IMR-90 (cell line): ENCODE data around the gene RHOBTB3. TPM values are rescaled to one million over a fixed set of nuclear protein-coding genes. Genes with fewer than 3 reads are reported as not detected.

Source experiments
- ATAC-seq: fragments of 200-7000 bp; cut with Tn5 transposase; 2 replicates; pipeline ENCODE4 v1.9.1; 2020; ENCODE audit warnings: low read depth, mild to moderate bottlenecking, moderate library complexity
- BruUV-seq: library from RNA; stranded (reverse); fragments of 400-500 nt; replicated peaks from 2 replicates; lab custom pipeline; 2021; lab: Mats Ljungman, UMichigan
- CTCF ChIA-PET: fragments of 300-600 bp; formaldehyde crosslinking; extraction: SDS; loops from one replicate; lab custom pipeline; 2021; ENCODE audit warnings: antibody characterized with exemption; lab: Yijun Ruan, JAX
- POLR2A ChIA-PET: fragments of 300-600 bp; sonication (Branson Sonifier 250); formaldehyde crosslinking; loops from one replicate; lab custom pipeline; 2022; ENCODE audit warnings: antibody characterized with exemption; ENCODE audit not compliant: unreplicated experiment; lab: Charles Lee
- DNase-seq: peaks from one replicate; pipeline ENCODE4 v3.0.0; 2013
- H2AFZ ChIP-seq: replicated peaks from 2 replicates; pipeline ENCODE3; 2013; ENCODE audit warnings: low read length, mild to moderate bottlenecking; ENCODE audit not compliant: poor library complexity
- H2AK5ac ChIP-seq: 2 replicates; pipeline ENCODE4 v1.6.1; 2013; ENCODE audit warnings: low read depth, low read length, inconsistent platforms
- H2AK9ac ChIP-seq: replicated peaks from 2 replicates; pipeline ENCODE3; 2013; ENCODE audit warnings: mild to moderate bottlenecking, low read depth, low read length, moderate library complexity; ENCODE audit not compliant: poor library complexity
- H2BK120ac ChIP-seq: 2 replicates; pipeline ENCODE4 v1.6.1; 2013; ENCODE audit warnings: low read depth, low read length, inconsistent platforms
- H2BK15ac ChIP-seq: 3 replicates; pipeline ENCODE4 v1.6.1; 2013; ENCODE audit warnings: low read depth, low read length, inconsistent platforms
- H2BK20ac ChIP-seq: 2 replicates; pipeline ENCODE4 v1.6.1; 2013; ENCODE audit warnings: low read depth, mild to moderate bottlenecking, inconsistent platforms, low read length, moderate library complexity
- H2BK5ac ChIP-seq: 2 replicates; pipeline ENCODE4 v1.6.1; 2013; ENCODE audit warnings: mild to moderate bottlenecking, low read depth, low read length, inconsistent platforms; ENCODE audit not compliant: poor library complexity, severe bottlenecking
- H3K14ac ChIP-seq: replicated peaks from 2 replicates; pipeline ENCODE4 v1.6.1; 2013; ENCODE audit warnings: low read depth, low read length, inconsistent platforms
- H3K18ac ChIP-seq: 2 replicates; pipeline ENCODE4 v1.6.1; 2013; ENCODE audit warnings: low read depth, low read length, control low read depth
- H3K23ac ChIP-seq: 2 replicates; pipeline ENCODE4 v1.6.1; 2013; ENCODE audit warnings: low read depth, low read length, inconsistent platforms
- H3K27ac ChIP-seq: 2 replicates; pipeline ENCODE4 v1.5.1; 2013; ENCODE audit warnings: mild to moderate bottlenecking, control low read depth, low read length; ENCODE audit not compliant: insufficient read depth
- H3K27me3 ChIP-seq: 2 replicates; pipeline ENCODE4 v1.6.1; 2013; ENCODE audit warnings: low read length; ENCODE audit not compliant: control insufficient read depth, insufficient read depth
- H3K36me3 ChIP-seq: 2 replicates; pipeline ENCODE4 v1.6.1; 2013; ENCODE audit warnings: low read length, mixed read lengths; ENCODE audit not compliant: control insufficient read depth, insufficient read depth
- H3K4ac ChIP-seq: 2 replicates; pipeline ENCODE4 v1.6.1; 2013; ENCODE audit warnings: low read depth, low read length, inconsistent platforms
- H3K4me1 ChIP-seq: 2 replicates; pipeline ENCODE4 v1.6.1; 2013; ENCODE audit warnings: low read length, mixed read lengths; ENCODE audit not compliant: control insufficient read depth, insufficient read depth
- H3K4me2 ChIP-seq: 2 replicates; pipeline ENCODE4 v1.6.1; 2013; ENCODE audit warnings: low read depth, mild to moderate bottlenecking, control low read depth, low read length, moderate library complexity
- H3K4me3 ChIP-seq: 2 replicates; pipeline ENCODE4 v1.5.1; 2013; ENCODE audit warnings: low read depth, mild to moderate bottlenecking, control low read depth, low read length, moderate library complexity; ENCODE audit not compliant: insufficient read depth
- H3K56ac ChIP-seq: 2 replicates; pipeline ENCODE4 v1.6.1; 2013; ENCODE audit warnings: low read length, inconsistent platforms; ENCODE audit not compliant: insufficient read depth; ENCODE audit errors: extremely low read depth
- H3K79me1 ChIP-seq, 2 experiments: 2 replicates each; pipeline ENCODE4 v1.6.1; 2013; ENCODE audit warnings: low read length in 2 of 2, inconsistent platforms in 1 of 2, low read depth in 1 of 2
- H3K9ac ChIP-seq: 2 replicates; pipeline ENCODE4 v1.6.1; 2013; ENCODE audit warnings: low read depth, low read length, control low read depth
- H3K9me1 ChIP-seq: 2 replicates; pipeline ENCODE4 v1.6.1; 2013; ENCODE audit warnings: low read length, inconsistent platforms; ENCODE audit not compliant: insufficient read depth
- H3K9me3 ChIP-seq: 2 replicates; pipeline ENCODE4 v1.6.1; 2013; ENCODE audit warnings: low read length; ENCODE audit not compliant: control insufficient read depth, insufficient read depth
- H4K20me1 ChIP-seq: 2 replicates; pipeline ENCODE4 v1.6.1; 2013; ENCODE audit warnings: low read length, inconsistent platforms; ENCODE audit not compliant: insufficient read depth
- H4K5ac ChIP-seq: 2 replicates; pipeline ENCODE4 v1.6.1; 2013; ENCODE audit warnings: mild to moderate bottlenecking, low read depth, low read length, control low read depth
- H4K8ac ChIP-seq, 2 experiments: 2 replicates each; pipeline ENCODE4 v1.6.1; 2013; ENCODE audit warnings: low read depth in 2 of 2, low read length in 2 of 2, control low read depth in 1 of 2, inconsistent platforms in 1 of 2
- H4K91ac ChIP-seq: 2 replicates; pipeline ENCODE4 v1.6.1; 2013; ENCODE audit warnings: low read depth, low read length, inconsistent platforms; ENCODE audit not compliant: insufficient read depth
- CHD1 ChIP-seq: IDR thresholded peaks from 2 replicates; pipeline ENCODE4 v1.6.1; 2012; ENCODE audit warnings: low read depth, low read length, improper control_type of control experiment
- CTCF ChIP-seq: conservative IDR thresholded peaks from 2 replicates; pipeline ENCODE4 v1.5.1; 2012; ENCODE audit warnings: mild to moderate bottlenecking, low read depth, low read length, improper control_type of control experiment
- ELK1 ChIP-seq: fragments of 150-350 bp; IDR thresholded peaks from 2 replicates; pipeline ENCODE4 v1.6.1; 2016; ENCODE audit warnings: low read depth, mild to moderate bottlenecking, low read length, moderate library complexity, borderline replicate concordance
- FOS ChIP-seq: fragments of 150-350 bp; IDR thresholded peaks from 2 replicates; pipeline ENCODE4 v1.6.1; 2016; ENCODE audit warnings: low read depth, low read length
- MAFK ChIP-seq: IDR thresholded peaks from 2 replicates; pipeline ENCODE4 v1.6.1; 2012; ENCODE audit warnings: low read depth, low read length, improper control_type of control experiment
- MAZ ChIP-seq: IDR thresholded peaks from 2 replicates; pipeline ENCODE4 v1.6.1; 2012; ENCODE audit warnings: low read depth, mild to moderate bottlenecking, low read length, improper control_type of control experiment, moderate library complexity, borderline replicate concordance
- MXI1 ChIP-seq: IDR thresholded peaks from 2 replicates; pipeline ENCODE4 v1.6.1; 2012; ENCODE audit warnings: low read depth, mild to moderate bottlenecking, low read length, moderate library complexity, borderline replicate concordance
- NFE2L2 ChIP-seq: fragments of 150-350 bp; IDR thresholded peaks from 2 replicates; pipeline ENCODE4 v1.6.1; 2016; ENCODE audit warnings: low read depth, mild to moderate bottlenecking, low read length
- POLR2A ChIP-seq: IDR thresholded peaks from 2 replicates; pipeline ENCODE4 v1.6.1; 2012; ENCODE audit warnings: mild to moderate bottlenecking, low read depth, low read length
- RAD21 ChIP-seq: IDR thresholded peaks from 2 replicates; pipeline ENCODE4 v1.6.1; 2012; ENCODE audit warnings: low read length, improper control_type of control experiment
- RCOR1 ChIP-seq: IDR thresholded peaks from 2 replicates; pipeline ENCODE4 v1.6.1; 2012; ENCODE audit warnings: mild to moderate bottlenecking, low read length, improper control_type of control experiment; ENCODE audit not compliant: insufficient replicate concordance
- USF2 ChIP-seq: fragments of 150-350 bp; IDR thresholded peaks from 2 replicates; pipeline ENCODE4 v1.6.1; 2017; ENCODE audit warnings: mild to moderate bottlenecking, antibody characterized with exemption, low read length, low read depth
- WGBS, 2 experiments: methylation state at CpG; one replicate each; pipeline versions ENCODE4 v1.1.5 to v1.1.7; 2013; ENCODE audit warnings: missing lambda C conversion rate in 2 of 2; ENCODE audit not compliant: insufficient read length in 1 of 2; ENCODE audit errors: extremely low coverage in 2 of 2; 5-methylcytosine and 5-hydroxymethylcytosine counted together
- dilution Hi-C: fragments of 300-500 bp; cut with HindIII; formaldehyde crosslinking; loops from one replicate; pipeline ENCODE4 v1.14.3; 2018; ENCODE audit warnings: low sequenced_read_pairs; ENCODE audit not compliant: unreplicated experiment
- in situ Hi-C: fragments of 300-500 bp; cut with MboI; formaldehyde crosslinking; loops from 3 replicates; pipeline ENCODE4 v1.14.3; 2019; ENCODE audit warnings: low sequenced_read_pairs, inconsistent platforms, mixed read lengths
- intact Hi-C: fragments of 100-400 bp; cut with micrococcal nuclease; formaldehyde crosslinking; loops from 2 replicates; pipeline ENCODE4 v1.10.0; 2022
- polyA plus RNA-seq, 3 experiments: library from polyadenylated mRNA; depleted of rRNA; stranded (reverse); fragments of >200 nt; gene quantifications; 2 replicates each; pipeline ENCODE4 v1.2.3, GENCODE V29; 2012; ENCODE audit warnings: low replicate concordance in 1 of 3
- total RNA-seq: library from RNA; depleted of rRNA; stranded (reverse); fragments of >200 nt; gene quantifications from 2 replicates; pipeline ENCODE4 v1.2.3, GENCODE V29; 2012

The RHOBTB3 gene
- total and polyA plus RNA-seq, 2 of the 4 experiments (the other 2 are of a cell fraction), result 117 to 447 TPM

GRCh38 chr5:95686651-95687050 lies 44.5 kb upstream of the RHOBTB3 start:
- TF ChIP-seq MAFK, result no peak
- no peak for TF ChIP-seq CHD1
- TF ChIP-seq RAD21, result no peak
- no peak for TF ChIP-seq MXI1
- no peak for TF ChIP-seq NFE2L2
- TF ChIP-seq ELK1, result no peak
- no peak for TF ChIP-seq MAZ
- no peak for TF ChIP-seq POLR2A
- no peak for TF ChIP-seq CTCF
- no peak for TF ChIP-seq RCOR1
- TF ChIP-seq USF2, result no peak
- TF ChIP-seq FOS, result no peak
- no peak overlapping the region for H3K9ac ChIP-seq
- H4K20me1 ChIP-seq, result no peaks in the 10 kb centered on the region
- H3K36me3 ChIP-seq, result no peaks in the 10 kb centered on the region
- no peak overlapping the region for H3K23ac ChIP-seq
- H3K56ac ChIP-seq, result no peak overlapping the region
- no peak overlapping the region for H3K14ac ChIP-seq
- dilution Hi-C loops (no loop called here), intact Hi-C loops (no loop called here), in situ Hi-C loops (no loop called here)
- H4K91ac ChIP-seq, result no peak overlapping the region
- no peak overlapping the region for H4K5ac ChIP-seq
- no peak overlapping the region for H2AK9ac ChIP-seq
- no peak overlapping the region for H2BK120ac ChIP-seq
- no peak overlapping the region for H3K27ac ChIP-seq
- no peak overlapping the region for H3K18ac ChIP-seq
- H3K4me1 ChIP-seq, result no peaks in the 10 kb centered on the region
- ATAC-seq (no peak), DNase-seq (peak; percentile 15)
- H3K9me1 ChIP-seq, result no peaks in the 10 kb centered on the region
- H3K9me3 ChIP-seq, result no peaks in the 10 kb centered on the region
- no peak overlapping the region for H2BK20ac ChIP-seq
- no peaks in the 10 kb centered on the region for H3K27me3 ChIP-seq
- no peak overlapping the region for H4K8ac ChIP-seq
- ChIA-PET POLR2A (no interaction called here), CTCF (no interaction called here)
- H2AK5ac ChIP-seq, result no peak overlapping the region
- H2AFZ ChIP-seq, result no peak overlapping the region
- BruUV-seq, result no TSS peak
- H2BK15ac ChIP-seq, result no peak overlapping the region
- no peak overlapping the region for H2BK5ac ChIP-seq
- H3K4ac ChIP-seq, result no peak overlapping the region
- H3K4me2 ChIP-seq, result no peak overlapping the region
- no peaks in the 10 kb centered on the region for H3K79me1 ChIP-seq
- whole genome bisulfite sequencing, 2 experiments, result no CpG with 5 or more reads among the region's 2 CpGs
- H3K4me3 ChIP-seq, result no peak overlapping the region
